Activated CD8-positive, alpha-beta memory T cell treated with anti-CD3 and anti-CD28 coated beads for 1 hour (primary cell): Measurements from ENCODE around the gene CSDE1.

Source experiments
- DNase-seq, 2 donors: peaks; one replicate each; pipeline ENCODE4 v3.0.0-alpha.2; 2020; ENCODE audit warnings: low read depth in 1 of 2; ENCODE audit errors: extremely low read depth in 1 of 2

CSDE1 gene

DNA sequence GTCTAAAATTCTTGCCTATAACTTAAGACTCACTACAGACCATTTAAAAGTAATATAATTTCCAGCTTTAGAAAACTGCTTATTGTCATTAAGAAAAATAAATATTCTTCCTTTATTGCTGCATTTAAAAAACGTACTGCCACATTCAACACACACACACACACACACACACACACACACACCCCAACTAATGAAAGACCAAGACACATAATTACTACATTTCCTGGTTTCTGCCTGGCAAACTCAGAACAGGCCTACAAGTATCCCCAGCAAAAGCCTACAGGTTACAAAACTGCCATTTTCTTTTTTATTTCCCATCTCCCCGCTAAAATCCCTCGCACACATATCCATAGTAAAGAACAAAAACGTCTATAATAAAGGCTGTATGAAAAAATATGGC, 89.4 kb downstream of the CSDE1 start:
- DNase-seq = no peak

DNA sequence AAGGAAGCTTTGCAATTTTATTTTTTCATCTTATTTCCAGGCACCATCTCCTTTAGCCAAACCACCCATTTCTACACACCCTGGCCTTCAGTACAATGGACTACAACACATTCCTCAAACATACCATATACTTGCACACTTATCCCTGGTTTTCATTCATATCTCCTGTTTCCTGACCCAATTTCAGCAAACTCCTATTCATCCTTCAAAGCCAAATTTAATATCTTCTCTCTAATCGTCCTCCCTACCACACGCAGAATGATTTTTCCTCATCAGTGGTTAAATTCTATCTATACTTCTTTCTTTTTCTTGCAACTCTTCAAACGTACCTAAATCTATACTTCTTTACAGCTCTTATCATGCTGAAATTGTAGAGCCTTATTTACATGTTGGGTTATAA, 90.8 kb downstream of the CSDE1 start:
- DNase-seq = no peak
